ENCODE data around the gene AP3S2. TPM values are rescaled to one million over a fixed set of nuclear protein-coding genes. Genes with fewer than 3 reads are reported as not detected.

The AP3S2 gene
- polyA plus RNA-seq, 3 donors: 30.8 to 41.2 (median 32.4) TPM

DNA sequence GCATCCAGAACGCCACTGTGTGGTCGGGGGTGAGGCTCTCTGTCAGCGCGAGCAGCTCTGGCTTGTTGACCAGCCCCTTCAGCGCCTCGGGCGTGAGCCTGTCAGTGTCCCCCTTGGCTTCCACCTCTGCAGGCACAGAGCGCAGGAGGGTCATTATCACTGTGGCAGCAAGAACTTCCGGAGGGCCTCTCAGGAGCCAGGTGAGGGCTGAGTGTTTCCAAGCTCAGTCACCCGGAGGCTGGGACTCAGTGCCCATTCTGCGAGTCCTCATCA is 10.0 kb upstream of the AP3S2 start:
- Histone ChIP-seq H3K36me3 (replicated peaks in 1 of 2; ENCODE audit: control insufficient read depth in 1 of 2, insufficient read depth in 2 of 2, low read length in 2 of 2) (peaks cover 17 to 78% of the 10 kb centered on the region in 2 donors), H3K4me3 (replicated peaks in 1 of 3; ENCODE audit: low read depth in 2 of 3, low read length in 3 of 3) (no peak overlapping the region), H3K9ac (ENCODE audit: insufficient read depth, low read length, poor library complexity, severe bottlenecking) (no peak overlapping the region), H3K27me3 (ENCODE audit: control insufficient read depth in 2 of 2, insufficient read depth in 2 of 2, low read length in 2 of 2) (no peaks in the 10 kb centered on the region), H4K20me1 (ENCODE audit: insufficient read depth, low read length) (no peaks in the 10 kb centered on the region), H3K79me2 (ENCODE audit: insufficient read depth, low read length) (no peaks in the 10 kb centered on the region), H3K9me3 (replicated peaks in 1 of 2; ENCODE audit: control insufficient read depth in 1 of 2, insufficient read depth in 1 of 2, low read length in 2 of 2) (no peaks in the 10 kb centered on the region), H3K4me2 (replicated peaks; ENCODE audit: extremely low read depth, low read length, poor library complexity, severe bottlenecking) (no peak overlapping the region), H3K4me1 (ENCODE audit: control insufficient read depth in 1 of 2, insufficient read depth in 2 of 2, low read length in 2 of 2) (peaks cover 13 to 30% of the 10 kb centered on the region in 2 donors), H3K27ac (ENCODE audit: low read depth in 1 of 2, low read length in 2 of 2) (no peak overlapping the region), H2AFZ (ENCODE audit: insufficient read depth, low read depth, low read length, poor library complexity, severe bottlenecking) (no peak overlapping the region)
- TF ChIP-seq, protein P1, sequence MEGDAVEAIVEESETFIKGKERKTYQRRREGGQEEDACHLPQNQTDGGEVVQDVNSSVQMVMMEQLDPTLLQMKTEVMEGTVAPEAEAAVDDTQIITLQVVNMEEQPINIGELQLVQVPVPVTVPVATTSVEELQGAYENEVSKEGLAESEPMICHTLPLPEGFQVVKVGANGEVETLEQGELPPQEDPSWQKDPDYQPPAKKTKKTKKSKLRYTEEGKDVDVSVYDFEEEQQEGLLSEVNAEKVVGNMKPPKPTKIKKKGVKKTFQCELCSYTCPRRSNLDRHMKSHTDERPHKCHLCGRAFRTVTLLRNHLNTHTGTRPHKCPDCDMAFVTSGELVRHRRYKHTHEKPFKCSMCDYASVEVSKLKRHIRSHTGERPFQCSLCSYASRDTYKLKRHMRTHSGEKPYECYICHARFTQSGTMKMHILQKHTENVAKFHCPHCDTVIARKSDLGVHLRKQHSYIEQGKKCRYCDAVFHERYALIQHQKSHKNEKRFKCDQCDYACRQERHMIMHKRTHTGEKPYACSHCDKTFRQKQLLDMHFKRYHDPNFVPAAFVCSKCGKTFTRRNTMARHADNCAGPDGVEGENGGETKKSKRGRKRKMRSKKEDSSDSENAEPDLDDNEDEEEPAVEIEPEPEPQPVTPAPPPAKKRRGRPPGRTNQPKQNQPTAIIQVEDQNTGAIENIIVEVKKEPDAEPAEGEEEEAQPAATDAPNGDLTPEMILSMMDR (IDR thresholded peaks at IDR 0.05): no peak
- Mint-ChIP-seq H3K36me3 (peaks cover 80 to 82% of the 10 kb centered on the region in 2 donors), H3K4me1 (peaks cover 26% of the 10 kb centered on the region), H3K4me3 (no peak overlapping the region), H3K27me3 (ENCODE audit: low read depth in 3 of 3) (peaks cover 0 to 6% (median under 1%) of the 10 kb centered on the region in 3 donors), H3K27ac (no peak overlapping the region), H3K9me3 (peaks cover 0 to 3% (median 0%) of the 10 kb centered on the region in 7 donors)
- 98% methylated on average over 11 of the region's 11 CpGs for WGBS (ENCODE audit: insufficient coverage)
- DNase-seq: no peak
- intact Hi-C loops (cut with micrococcal nuclease): loop anchor here in 1 of 2 donors (5.0 kb wide), 1 partner anchor 169 kb away; no protein-coding TSS in a partner anchor

DNA sequence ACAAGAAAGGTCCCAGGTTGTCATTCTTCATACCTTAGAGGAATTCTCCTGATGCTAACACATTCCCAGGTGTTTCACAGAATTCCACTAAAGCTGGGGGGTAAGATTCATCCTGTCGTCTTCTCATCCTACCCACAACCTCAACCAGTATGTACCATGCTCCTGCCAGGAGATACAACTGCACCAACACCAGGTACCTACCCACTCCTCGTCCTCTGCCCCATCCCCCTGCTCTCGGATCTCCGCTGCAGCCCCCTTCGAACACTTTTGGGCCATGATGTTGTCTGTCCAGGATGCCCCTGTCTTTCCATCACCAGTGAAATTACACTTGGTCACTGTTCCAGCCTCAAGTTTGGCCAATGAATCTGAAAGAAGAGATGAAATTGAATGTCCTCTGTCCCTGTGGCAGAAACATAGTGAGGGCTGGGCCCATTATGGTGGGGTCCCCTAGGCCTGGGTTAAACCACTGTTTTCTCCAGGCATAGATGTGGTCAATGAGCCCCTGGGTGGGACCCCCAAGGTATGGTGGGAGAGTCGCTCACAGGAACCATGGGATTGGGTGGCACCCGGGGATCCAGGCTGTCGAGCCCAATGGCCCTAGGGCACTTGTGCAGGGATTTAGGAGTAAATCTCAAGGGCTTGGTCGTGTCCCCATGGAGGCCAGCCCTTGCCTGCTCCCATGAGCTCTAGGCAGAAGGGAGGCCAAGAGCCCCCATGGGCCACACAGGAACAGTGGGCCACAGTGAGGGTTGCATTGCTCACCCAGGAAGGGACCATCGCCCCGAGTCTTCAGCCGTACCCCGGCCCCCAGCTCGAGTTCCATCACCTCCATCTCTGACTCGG is 9.4 kb upstream of the AP3S2 start:
- Mint-ChIP-seq H3K4me3 (no peak overlapping the region), H3K36me3 (peaks cover 76 to 79% of the 10 kb centered on the region in 2 donors), H3K27me3 (ENCODE audit: low read depth in 3 of 3) (peaks cover 0 to 6% (median 0%) of the 10 kb centered on the region in 3 donors), H3K4me1 (peaks cover 32% of the 10 kb centered on the region), H3K9me3 (peaks cover 0 to 3% (median 0%) of the 10 kb centered on the region in 7 donors), H3K27ac (no peak overlapping the region)
- Histone ChIP-seq H3K9ac (ENCODE audit: insufficient read depth, low read length, poor library complexity, severe bottlenecking) (no peak overlapping the region), H3K4me1 (ENCODE audit: control insufficient read depth in 1 of 2, insufficient read depth in 2 of 2, low read length in 2 of 2) (peaks cover 17 to 36% of the 10 kb centered on the region in 2 donors), H3K9me3 (replicated peaks in 1 of 2; ENCODE audit: control insufficient read depth in 1 of 2, insufficient read depth in 1 of 2, low read length in 2 of 2) (no peaks in the 10 kb centered on the region), H3K36me3 (replicated peaks in 1 of 2; ENCODE audit: control insufficient read depth in 1 of 2, insufficient read depth in 2 of 2, low read length in 2 of 2) (peaks cover 17 to 73% of the 10 kb centered on the region in 2 donors), H3K27ac (ENCODE audit: low read depth in 1 of 2, low read length in 2 of 2) (no peak overlapping the region), H3K27me3 (ENCODE audit: control insufficient read depth in 2 of 2, insufficient read depth in 2 of 2, low read length in 2 of 2) (no peaks in the 10 kb centered on the region), H3K4me3 (replicated peaks in 1 of 3; ENCODE audit: low read depth in 2 of 3, low read length in 3 of 3) (no peak overlapping the region), H3K4me2 (replicated peaks; ENCODE audit: extremely low read depth, low read length, poor library complexity, severe bottlenecking) (no peak overlapping the region), H2AFZ (ENCODE audit: insufficient read depth, low read depth, low read length, poor library complexity, severe bottlenecking) (no peak overlapping the region), H4K20me1 (ENCODE audit: insufficient read depth, low read length) (no peaks in the 10 kb centered on the region), H3K79me2 (ENCODE audit: insufficient read depth, low read length) (no peaks in the 10 kb centered on the region)
- intact Hi-C loops (cut with micrococcal nuclease): loop anchor here in 1 of 2 donors (5.0 kb wide), 1 partner anchor 169 kb away; no protein-coding TSS in a partner anchor
- TF ChIP-seq, protein P1 (IDR thresholded peaks at IDR 0.05): no peak
- DNase-seq: no peak
- WGBS (ENCODE audit: insufficient coverage): 98% methylated on average over 13 of the region's 15 CpGs
